ENCODE results near the gene RPL15. TPM values are rescaled to one million over a fixed set of nuclear protein-coding genes. Genes with fewer than 3 reads are reported as not detected.
"Not testable (repeated sequence)": the region's sequence is repeated elsewhere in the genome, so short reads cannot be mapped to it uniquely, and the experiment has no call there.

Gene RPL15
- total RNA-seq, 6 donors from 2014 or later: 326 to 1,968 (median 1,284) TPM

DNA sequence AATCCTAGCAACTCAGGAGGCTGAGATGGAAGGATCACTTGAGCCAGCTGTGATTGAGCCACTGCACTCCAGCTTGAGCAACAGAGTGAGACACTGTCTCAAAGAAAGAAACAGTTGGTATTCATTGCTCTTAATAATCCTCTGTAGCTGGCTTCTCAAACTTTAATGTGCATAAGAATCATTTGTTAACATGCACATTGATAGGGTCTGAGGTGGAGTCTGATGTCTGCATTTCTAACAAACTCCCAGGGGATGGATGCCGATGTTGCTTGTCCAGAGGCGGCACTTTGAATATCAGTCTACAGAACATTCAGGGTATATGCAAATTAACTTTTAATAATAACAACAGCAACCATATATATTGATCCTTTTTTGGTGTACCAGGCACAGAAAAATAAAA, 40.0 kb upstream of the RPL15 start:
- no peaks in the 10 kb centered on the region for H3K27me3 ChIP-seq
- ATAC-seq (ENCODE audit: low FRiP score in 2 of 2) (peak in 1 of 2 donors; percentile 36), DNase-seq (no peak)
- no peak overlapping the region for H3K27ac ChIP-seq
- H3K4me1 ChIP-seq: peaks cover 21 to 38% (median 24%) of the 10 kb centered on the region in 4 donors
- WGBS, 2 donors: 93 to 96% methylated on average over 2 of the region's 2 CpGs
- TF ChIP-seq POLR2A (IDR thresholded peaks at IDR 0.05) (no peak), EP300 (IDR thresholded peaks at IDR 0.05) (no peak), POLR2AphosphoS5 (IDR thresholded peaks at IDR 0.05) (no peak)
- TF ChIP-seq, protein P1, sequence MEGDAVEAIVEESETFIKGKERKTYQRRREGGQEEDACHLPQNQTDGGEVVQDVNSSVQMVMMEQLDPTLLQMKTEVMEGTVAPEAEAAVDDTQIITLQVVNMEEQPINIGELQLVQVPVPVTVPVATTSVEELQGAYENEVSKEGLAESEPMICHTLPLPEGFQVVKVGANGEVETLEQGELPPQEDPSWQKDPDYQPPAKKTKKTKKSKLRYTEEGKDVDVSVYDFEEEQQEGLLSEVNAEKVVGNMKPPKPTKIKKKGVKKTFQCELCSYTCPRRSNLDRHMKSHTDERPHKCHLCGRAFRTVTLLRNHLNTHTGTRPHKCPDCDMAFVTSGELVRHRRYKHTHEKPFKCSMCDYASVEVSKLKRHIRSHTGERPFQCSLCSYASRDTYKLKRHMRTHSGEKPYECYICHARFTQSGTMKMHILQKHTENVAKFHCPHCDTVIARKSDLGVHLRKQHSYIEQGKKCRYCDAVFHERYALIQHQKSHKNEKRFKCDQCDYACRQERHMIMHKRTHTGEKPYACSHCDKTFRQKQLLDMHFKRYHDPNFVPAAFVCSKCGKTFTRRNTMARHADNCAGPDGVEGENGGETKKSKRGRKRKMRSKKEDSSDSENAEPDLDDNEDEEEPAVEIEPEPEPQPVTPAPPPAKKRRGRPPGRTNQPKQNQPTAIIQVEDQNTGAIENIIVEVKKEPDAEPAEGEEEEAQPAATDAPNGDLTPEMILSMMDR (IDR thresholded peaks at IDR 0.05): no peak
- H3K9me3 ChIP-seq: no peaks in the 10 kb centered on the region
- peaks cover 0 to 4% (median 2%) of the 10 kb centered on the region in 4 donors for H3K36me3 ChIP-seq
- no peak overlapping the region for H3K4me3 ChIP-seq

DNA sequence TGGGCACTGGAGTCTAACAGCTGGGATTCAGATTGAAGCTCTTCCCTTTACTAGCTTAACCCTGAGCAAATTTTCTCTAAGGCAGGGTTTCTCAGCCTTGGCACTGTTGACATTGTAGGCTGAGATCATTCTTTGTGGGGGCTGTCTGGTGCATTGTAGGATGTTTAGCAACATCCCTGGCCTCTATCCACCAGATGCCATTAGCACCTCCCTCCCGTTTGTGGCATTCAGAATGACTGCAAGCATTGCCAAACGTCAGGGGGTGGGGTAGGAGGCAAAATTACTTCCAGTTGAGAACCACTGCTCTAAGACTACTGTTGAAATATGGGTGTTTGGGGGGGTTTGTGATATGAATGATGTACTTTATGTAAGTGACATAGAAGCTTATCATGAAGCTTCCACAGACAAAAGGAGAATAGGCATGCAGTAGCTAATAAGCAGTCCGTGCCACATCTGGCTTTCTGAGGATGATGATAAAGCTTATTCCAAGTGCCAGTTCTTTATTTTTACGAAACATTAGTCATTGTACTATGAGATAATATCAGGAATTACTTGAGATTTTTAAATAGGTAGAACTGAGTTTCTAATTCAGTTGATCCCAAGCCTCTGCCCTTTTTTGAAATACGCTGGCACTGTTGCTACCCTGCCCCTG, 39.5 kb upstream of the RPL15 start:
- ATAC-seq (ENCODE audit: low FRiP score in 2 of 2) (peak in 1 of 2 donors; percentile 83), DNase-seq (no peak)
- WGBS, 2 donors: 38 to 48% methylated on average over 5 of the region's 5 CpGs
- no peak overlapping the region for H3K4me3 ChIP-seq
- no peaks in the 10 kb centered on the region for H3K27me3 ChIP-seq
- TF ChIP-seq EP300 (IDR thresholded peaks at IDR 0.05): no peak
- TF ChIP-seq, protein P1 (IDR thresholded peaks at IDR 0.05): no peak
- peak; percentile 14 to 46 for TF ChIP-seq POLR2AphosphoS5 (IDR thresholded peaks at IDR 0.05)
- TF ChIP-seq POLR2A (IDR thresholded peaks at IDR 0.05): no peak
- peaks cover 21 to 38% (median 24%) of the 10 kb centered on the region in 4 donors for H3K4me1 ChIP-seq
- H3K9me3 ChIP-seq: no peaks in the 10 kb centered on the region
- H3K27ac ChIP-seq: no peak overlapping the region
- H3K36me3 ChIP-seq: peaks cover 0 to 10% (median 4%) of the 10 kb centered on the region in 4 donors

DNA sequence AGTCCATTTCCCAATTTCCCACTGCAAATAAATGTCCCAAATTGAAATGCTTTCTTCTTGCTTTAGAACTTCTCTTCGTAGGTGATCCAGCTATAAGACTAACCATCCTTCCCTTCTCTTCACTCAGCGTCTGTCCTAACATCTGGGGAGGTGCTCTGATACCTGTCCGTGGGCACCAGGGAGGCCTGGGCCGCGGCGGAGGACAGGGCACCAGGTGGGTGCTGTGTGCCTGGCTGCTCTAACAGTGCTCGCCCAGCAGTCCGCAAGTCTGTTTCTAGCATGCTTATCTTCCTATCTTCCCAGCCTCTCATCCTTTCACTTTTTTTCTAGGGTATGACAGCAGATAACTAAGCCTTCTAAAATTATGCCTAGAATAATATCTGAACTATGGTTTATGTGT, 37.4 kb upstream of the RPL15 start:
- H3K4me1 ChIP-seq: peaks cover 13 to 29% (median 18%) of the 10 kb centered on the region in 4 donors
- H3K36me3 ChIP-seq: peaks cover 0 to 11% (median 4%) of the 10 kb centered on the region in 4 donors
- no peaks in the 10 kb centered on the region for H3K27me3 ChIP-seq
- 93 to 95% methylated on average over 8 of the region's 8 CpGs for WGBS, 2 donors
- DNase-seq: peak in 1 of 2 donors; percentile 68
- H3K9me3 ChIP-seq: no peaks in the 10 kb centered on the region
- TF ChIP-seq EP300 (IDR thresholded peaks at IDR 0.05) (no peak), POLR2AphosphoS5 (IDR thresholded peaks at IDR 0.05) (no peak), POLR2A (IDR thresholded peaks at IDR 0.05) (no peak)
- TF ChIP-seq, protein P1 (IDR thresholded peaks at IDR 0.05): no peak
- no peak for ATAC-seq (ENCODE audit: low FRiP score in 2 of 2)
- no peak overlapping the region for H3K27ac ChIP-seq
- H3K4me3 ChIP-seq: no peak overlapping the region

DNA sequence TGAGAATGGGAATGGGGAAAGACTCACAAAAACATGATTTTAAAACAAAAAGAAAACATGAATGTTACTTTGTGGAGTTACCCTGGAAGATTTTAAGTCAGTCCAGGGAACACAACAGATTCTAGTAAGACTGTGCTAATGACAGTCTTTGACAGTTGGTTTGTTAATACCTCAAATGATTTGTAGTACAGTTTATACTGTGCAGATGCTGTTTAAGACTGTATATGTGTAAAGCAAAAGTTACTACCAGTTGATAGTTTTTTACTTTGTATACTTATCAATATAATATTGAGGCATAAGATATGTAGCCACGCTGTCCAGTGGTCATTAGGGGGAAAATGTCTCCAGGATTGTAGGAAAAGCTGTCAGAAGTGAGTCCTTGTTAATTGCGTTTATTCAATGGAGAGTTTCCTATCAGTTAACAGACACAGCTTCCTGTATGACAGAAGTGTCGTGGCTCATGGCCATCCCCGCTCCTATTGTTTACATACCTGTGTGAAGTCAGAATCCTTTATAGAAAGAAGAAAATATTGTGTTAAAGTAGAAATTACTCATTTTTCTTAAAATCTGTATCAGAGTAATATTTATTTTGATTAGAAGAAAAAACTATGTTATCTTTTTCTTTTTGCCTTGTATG, 36.1 kb upstream of the RPL15 start:
- DNase-seq: no peak
- Histone ChIP-seq H3K9me3 (no peaks in the 10 kb centered on the region), H3K4me3 (no peak overlapping the region), H3K27me3 (no peaks in the 10 kb centered on the region), H3K36me3 (peaks cover 0 to 11% (median 4%) of the 10 kb centered on the region in 4 donors), H3K4me1 (peaks cover 13 to 25% (median 18%) of the 10 kb centered on the region in 4 donors), H3K27ac (no peak overlapping the region)
- 25 to 27% methylated on average over 4 of the region's 4 CpGs for WGBS, 2 donors
- no peak for ATAC-seq (ENCODE audit: low FRiP score in 2 of 2)
- TF ChIP-seq EP300 (IDR thresholded peaks at IDR 0.05) (no peak), POLR2A (IDR thresholded peaks at IDR 0.05) (no peak), POLR2AphosphoS5 (IDR thresholded peaks at IDR 0.05) (no peak)
- TF ChIP-seq, protein P1 (IDR thresholded peaks at IDR 0.05): no peak

DNA sequence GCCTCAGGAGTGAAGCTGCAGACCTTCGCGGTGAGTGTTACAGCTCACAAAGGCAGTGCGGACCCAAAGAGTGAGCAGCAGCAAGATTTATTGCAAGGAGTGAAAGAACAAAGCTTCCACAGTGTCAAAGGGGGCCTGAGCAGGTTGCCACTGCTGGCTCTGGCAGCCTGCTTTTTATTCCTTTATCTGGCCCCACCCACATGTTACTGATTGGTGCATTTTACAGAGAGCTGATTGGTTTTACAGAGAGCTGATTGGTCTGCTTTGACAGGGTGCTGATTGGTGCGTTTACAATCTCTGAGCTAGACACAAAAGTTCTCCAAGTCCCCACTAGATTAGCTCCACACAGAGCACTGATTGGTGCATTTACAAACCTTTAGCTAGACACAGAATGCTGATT, 34.9 kb upstream of the RPL15 start:
- Histone ChIP-seq H3K4me1 (peaks cover 6 to 18% (median 12%) of the 10 kb centered on the region in 4 donors), H3K36me3 (peaks cover 0 to 11% (median 4%) of the 10 kb centered on the region in 4 donors)
- not testable (repeated sequence) for ATAC-seq (ENCODE audit: low FRiP score in 2 of 2); H3K27me3 ChIP-seq; H3K4me3 ChIP-seq; H3K9me3 ChIP-seq; DNase-seq; H3K27ac ChIP-seq
- WGBS, 2 donors: 70 to 86% methylated on average over 3 to 4 of the region's 4 CpGs
